Brain microvascular endothelial cell (primary cell): ENCODE results near the gene RGS16.
A peak's percentile ranks its signal among the peaks of the same experiment; 100 is the strongest.

Source experiments
- DNase-seq: peaks from one replicate; pipeline ENCODE4 v3.0.0-alpha.2; 2020
- H3K27ac ChIP-seq: fragments of 250-450 bp; sonication (Bioruptor Pico); 2 replicates; pipeline ENCODE4 v1.5.1; 2020; ENCODE audit warnings: mild to moderate bottlenecking, moderate library complexity
- H3K27me3 ChIP-seq: fragments of 250-450 bp; sonication (Bioruptor Pico); replicated peaks from 2 replicates; pipeline ENCODE4 v1.5.1; 2020; ENCODE audit warnings: mild to moderate bottlenecking
- H3K36me3 ChIP-seq: fragments of 250-450 bp; sonication (Bioruptor Pico); replicated peaks from 2 replicates; pipeline ENCODE4 v1.5.1; 2020; ENCODE audit warnings: mild to moderate bottlenecking
- H3K4me3 ChIP-seq: 2 replicates; pipeline ENCODE4 v1.5.1; 2011; ENCODE audit warnings: low read depth, mild to moderate bottlenecking, control low read depth, low read length, moderate library complexity
- in situ Hi-C: cut with HindIII; loops from 2 replicates; pipeline ENCODE4 v1.10.0; 2017; ENCODE audit warnings: low sequenced_read_pairs, low pct_ligation_motif_present
- TF ChIP-seq, protein P1 (sequence below): IDR thresholded peaks from 2 replicates; pipeline ENCODE4 v1.5.1; 2011; ENCODE audit warnings: low read depth, mild to moderate bottlenecking, moderate library complexity, low read length, control low read depth, inconsistent platforms; ENCODE audit errors: missing control alignments

Gene RGS16

DNA sequence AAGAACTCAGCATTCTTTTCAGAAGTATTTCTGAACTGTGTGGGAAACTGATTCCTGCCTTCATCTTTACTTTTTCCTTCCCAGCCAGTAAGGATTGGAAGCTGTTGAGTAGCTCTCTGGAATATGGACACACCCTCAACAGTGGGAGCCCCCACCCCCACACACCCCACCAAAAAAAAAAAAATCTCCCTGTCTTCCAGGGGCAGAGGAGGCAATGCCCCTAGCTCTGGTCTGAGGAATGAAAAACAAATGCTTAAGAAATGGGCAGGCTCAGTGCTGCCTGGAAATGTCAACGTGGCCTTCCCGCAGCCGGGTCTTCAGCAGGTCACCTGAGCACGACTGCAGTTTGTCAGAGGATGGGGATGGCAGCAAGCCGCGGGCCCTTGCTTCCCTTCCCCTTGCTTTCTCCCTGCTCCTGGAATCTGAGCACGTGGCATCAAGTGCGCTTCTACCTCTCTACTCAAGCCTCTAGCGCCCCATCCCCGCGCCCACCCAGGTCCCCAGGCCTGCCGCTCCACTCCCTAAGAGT is 479 bp downstream of the RGS16 start:
- Histone ChIP-seq H3K27me3 (no peaks in the 10 kb centered on the region), H3K36me3 (no peaks in the 10 kb centered on the region), H3K4me3 (peak overlapping the region; percentile 48), H3K27ac (no peak overlapping the region)
- no peak for DNase-seq
- TF ChIP-seq, protein P1, sequence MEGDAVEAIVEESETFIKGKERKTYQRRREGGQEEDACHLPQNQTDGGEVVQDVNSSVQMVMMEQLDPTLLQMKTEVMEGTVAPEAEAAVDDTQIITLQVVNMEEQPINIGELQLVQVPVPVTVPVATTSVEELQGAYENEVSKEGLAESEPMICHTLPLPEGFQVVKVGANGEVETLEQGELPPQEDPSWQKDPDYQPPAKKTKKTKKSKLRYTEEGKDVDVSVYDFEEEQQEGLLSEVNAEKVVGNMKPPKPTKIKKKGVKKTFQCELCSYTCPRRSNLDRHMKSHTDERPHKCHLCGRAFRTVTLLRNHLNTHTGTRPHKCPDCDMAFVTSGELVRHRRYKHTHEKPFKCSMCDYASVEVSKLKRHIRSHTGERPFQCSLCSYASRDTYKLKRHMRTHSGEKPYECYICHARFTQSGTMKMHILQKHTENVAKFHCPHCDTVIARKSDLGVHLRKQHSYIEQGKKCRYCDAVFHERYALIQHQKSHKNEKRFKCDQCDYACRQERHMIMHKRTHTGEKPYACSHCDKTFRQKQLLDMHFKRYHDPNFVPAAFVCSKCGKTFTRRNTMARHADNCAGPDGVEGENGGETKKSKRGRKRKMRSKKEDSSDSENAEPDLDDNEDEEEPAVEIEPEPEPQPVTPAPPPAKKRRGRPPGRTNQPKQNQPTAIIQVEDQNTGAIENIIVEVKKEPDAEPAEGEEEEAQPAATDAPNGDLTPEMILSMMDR = no peak
- in situ Hi-C loops = no loop called here

DNA sequence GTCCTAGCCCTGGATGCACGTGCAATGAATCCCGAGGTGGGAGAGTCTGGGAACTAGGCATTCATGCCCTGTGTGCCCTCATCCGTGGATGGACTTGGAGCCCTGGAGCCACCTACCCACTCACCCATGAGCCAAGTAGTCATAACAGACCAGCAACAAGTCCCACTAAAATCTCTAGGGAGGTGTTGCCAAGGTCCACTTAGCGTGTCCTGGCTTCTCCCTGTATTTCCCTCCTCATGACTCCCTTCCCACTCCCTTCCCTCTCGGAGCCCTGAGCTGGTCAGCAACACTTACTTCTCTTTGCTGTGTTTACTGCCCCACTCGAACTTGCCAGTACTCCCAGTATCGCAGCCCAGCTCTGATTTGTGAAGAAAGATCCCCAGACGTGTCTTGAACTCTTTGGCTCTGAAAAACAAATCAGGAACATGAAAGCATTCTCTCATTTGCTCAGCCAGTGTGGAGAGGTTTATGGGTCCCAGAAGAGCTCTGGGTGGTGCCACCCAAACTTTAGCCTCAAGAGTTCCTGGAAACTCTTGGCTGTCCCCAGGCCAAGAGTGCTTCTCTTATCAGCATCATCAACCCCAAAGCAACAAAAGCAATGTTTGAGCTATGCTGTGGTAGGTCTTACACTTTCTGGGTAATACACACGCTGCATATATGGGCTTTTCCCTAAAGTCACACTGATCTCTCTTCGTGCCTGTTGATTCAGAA is 1.1 kb downstream of the RGS16 start:
- TF ChIP-seq, protein P1 = no peak
- H3K4me3 ChIP-seq = no peak overlapping the region
- no peaks in the 10 kb centered on the region for H3K36me3 ChIP-seq
- in situ Hi-C loops = no loop called here
- no peaks in the 10 kb centered on the region for H3K27me3 ChIP-seq
- no peak for DNase-seq
- H3K27ac ChIP-seq = no peak overlapping the region

DNA sequence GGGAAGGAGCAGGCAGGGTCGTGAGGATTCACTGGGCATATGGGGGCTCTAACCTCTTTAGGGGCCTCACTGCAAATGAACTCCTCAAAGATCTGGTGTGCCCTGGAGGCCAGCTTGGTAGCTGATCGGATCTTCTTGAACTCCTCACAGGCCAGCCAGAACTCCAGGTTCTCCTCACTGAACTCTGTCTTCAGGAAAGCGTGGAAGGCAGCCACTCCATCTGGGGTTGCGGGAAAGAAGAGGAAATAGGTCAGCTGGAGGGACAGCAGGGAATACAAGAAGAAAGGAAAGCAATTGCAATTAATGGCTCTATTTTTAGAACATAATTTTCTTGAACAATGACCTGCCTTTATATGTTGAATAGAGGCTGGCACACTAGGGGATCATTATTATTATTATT is 2.3 kb downstream of the RGS16 start:
- no peak overlapping the region for H3K4me3 ChIP-seq
- DNase-seq = no peak
- in situ Hi-C loops = no loop called here

GRCh38 chr1:182601416-182601786 is 2.8 kb downstream of the RGS16 start:
- in situ Hi-C loops = no loop called here
- DNase-seq = peak; percentile 48

More for the DNA sequence above, 2.3 kb downstream of the RGS16 start:
- Histone ChIP-seq H3K27me3 (no peaks in the 10 kb centered on the region), H3K36me3 (no peaks in the 10 kb centered on the region), H3K27ac (no peak overlapping the region)
- TF ChIP-seq, protein P1 = no peak

GRCh38 chr1:182600745-182601415 is 3.3 kb downstream of the RGS16 start:
- no peaks in the 10 kb centered on the region for H3K36me3 ChIP-seq
- DNase-seq = no peak
- H3K4me3 ChIP-seq = no peak overlapping the region
- TF ChIP-seq, protein P1 = no peak
- no peak overlapping the region for H3K27ac ChIP-seq
- in situ Hi-C loops = no loop called here
- H3K27me3 ChIP-seq = no peaks in the 10 kb centered on the region

More at GRCh38 chr1:182601416-182601786, 2.8 kb downstream of the RGS16 start:
- no peaks in the 10 kb centered on the region for H3K36me3 ChIP-seq
- H3K27me3 ChIP-seq = no peaks in the 10 kb centered on the region
- H3K27ac ChIP-seq = no peak overlapping the region
- H3K4me3 ChIP-seq = no peak overlapping the region
- TF ChIP-seq, protein P1 = peak; percentile 71
